Cardiac muscle cell (in vitro differentiated cells and primary cell): ENCODE results near the gene DNAH8. TPM values are rescaled to one million over a fixed set of nuclear protein-coding genes. Genes with fewer than 3 reads are reported as not detected.
A peak's percentile ranks its signal among the peaks of the same experiment; 100 is the strongest.

Experiments used
- DNase-seq, 2 donors: peaks; one replicate each; pipeline versions ENCODE4 v3.0.0 to v3.0.0-alpha.2; 2010 to 2017; ENCODE audit warnings: low read depth in 1 of 2, low spot score in 1 of 2
- H3K27ac ChIP-seq: fragments of 200-600 bp; sonication (generic); 2 replicates; pipeline ENCODE4 v1.5.1; 2016
- H3K27me3 ChIP-seq: fragments of 200-600 bp; sonication (generic); 2 replicates; pipeline ENCODE4 v1.6.0; 2016; ENCODE audit warnings: control low read depth
- H3K36me3 ChIP-seq: fragments of 200-600 bp; sonication (generic); 2 replicates; pipeline ENCODE4 v1.5.1; 2016; ENCODE audit warnings: control low read depth
- H3K4me1 ChIP-seq: fragments of 200-600 bp; sonication (generic); 2 replicates; pipeline ENCODE4 v1.8.1; 2017; ENCODE audit warnings: low read depth, mild to moderate bottlenecking, mixed run types
- H3K4me3 ChIP-seq: fragments of 200-600 bp; sonication (generic); 2 replicates; pipeline ENCODE4 v1.5.1; 2016; ENCODE audit warnings: mild to moderate bottlenecking
- H3K9me3 ChIP-seq: fragments of 200-600 bp; sonication (generic); 2 replicates; pipeline ENCODE4 v1.5.1; 2017; ENCODE audit warnings: low read depth, mild to moderate bottlenecking, control low read depth
- polyA plus RNA-seq: library from polyadenylated mRNA; unstranded; fragments of >200 nt; fragmentation: Nextera tagmentation; extraction: Ambion mirVana; gene quantifications from 2 replicates; pipeline ENCODE4 v1.2.1, GENCODE V29; 2016
- total RNA-seq: library from RNA; depleted of rRNA; stranded (reverse); fragments of >200 nt; gene quantifications from 2 replicates; pipeline ENCODE4 v1.2.3, GENCODE V29; 2016
- TF ChIP-seq, protein P1 (sequence below): IDR thresholded peaks from 2 replicates; pipeline ENCODE4 v1.5.1; 2012; ENCODE audit warnings: low read depth, mild to moderate bottlenecking, low read length

The DNAH8 gene
- total and polyA plus RNA-seq, 2 experiments from 2014 or later: not detected

DNA sequence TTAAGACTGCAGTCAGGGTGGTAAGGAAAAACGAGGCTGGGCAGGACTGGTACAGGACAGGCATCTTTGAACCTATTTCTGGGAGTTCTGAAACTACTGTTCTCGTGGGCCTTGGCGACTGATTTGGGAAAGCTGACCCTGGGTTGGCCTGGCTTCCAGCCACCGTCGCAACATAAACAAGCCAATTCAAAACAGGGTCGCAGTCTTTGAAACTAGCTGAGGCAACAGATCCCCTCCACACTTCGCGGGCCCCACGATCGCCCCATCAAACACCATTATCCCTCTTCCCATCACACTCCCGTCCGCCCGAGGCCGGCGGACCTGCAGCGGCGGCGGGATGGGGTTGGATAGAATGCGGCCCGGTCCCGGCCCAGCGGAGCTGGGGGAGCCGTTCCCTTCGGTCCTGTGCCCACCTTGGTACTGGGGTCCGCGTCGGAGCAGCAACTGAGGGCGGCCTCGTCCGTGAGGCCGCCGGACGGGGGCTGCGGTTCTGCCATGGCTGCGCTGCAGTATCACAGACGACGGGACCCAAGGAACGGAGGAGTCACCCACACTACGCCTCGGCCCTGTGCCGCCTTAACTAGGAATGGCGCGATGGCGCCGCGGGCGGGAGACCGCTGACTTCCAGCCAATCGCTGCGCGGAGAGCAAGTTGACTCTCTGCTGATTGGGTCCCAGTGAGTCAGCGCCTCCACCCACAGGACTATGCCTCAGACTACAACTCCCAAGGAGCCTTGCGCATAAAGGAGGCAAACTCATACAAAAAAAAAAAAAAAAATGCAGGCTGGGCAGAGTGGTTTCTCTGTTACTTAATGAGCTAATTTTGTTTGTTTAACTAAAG is 12.3 kb upstream of the DNAH8 start, which contains the start of gene GLO1:
TSS of gene GLO1 (minus strand) at position 588 of the 840 bp plus-strand sequence. CDS start at position 497, 91 bp downstream.
- Histone ChIP-seq H3K27me3 (no peaks in the 10 kb centered on the region), H3K4me3 (peak within 1 kb of the TSS; percentile 77), H3K36me3 (no peaks in the 10 kb centered on the region), H3K27ac (peak within 1 kb of the TSS; percentile 89), H3K9me3 (no peaks in the 10 kb centered on the region), H3K4me1 (no peaks in the 10 kb centered on the region)
- TF ChIP-seq, protein P1, sequence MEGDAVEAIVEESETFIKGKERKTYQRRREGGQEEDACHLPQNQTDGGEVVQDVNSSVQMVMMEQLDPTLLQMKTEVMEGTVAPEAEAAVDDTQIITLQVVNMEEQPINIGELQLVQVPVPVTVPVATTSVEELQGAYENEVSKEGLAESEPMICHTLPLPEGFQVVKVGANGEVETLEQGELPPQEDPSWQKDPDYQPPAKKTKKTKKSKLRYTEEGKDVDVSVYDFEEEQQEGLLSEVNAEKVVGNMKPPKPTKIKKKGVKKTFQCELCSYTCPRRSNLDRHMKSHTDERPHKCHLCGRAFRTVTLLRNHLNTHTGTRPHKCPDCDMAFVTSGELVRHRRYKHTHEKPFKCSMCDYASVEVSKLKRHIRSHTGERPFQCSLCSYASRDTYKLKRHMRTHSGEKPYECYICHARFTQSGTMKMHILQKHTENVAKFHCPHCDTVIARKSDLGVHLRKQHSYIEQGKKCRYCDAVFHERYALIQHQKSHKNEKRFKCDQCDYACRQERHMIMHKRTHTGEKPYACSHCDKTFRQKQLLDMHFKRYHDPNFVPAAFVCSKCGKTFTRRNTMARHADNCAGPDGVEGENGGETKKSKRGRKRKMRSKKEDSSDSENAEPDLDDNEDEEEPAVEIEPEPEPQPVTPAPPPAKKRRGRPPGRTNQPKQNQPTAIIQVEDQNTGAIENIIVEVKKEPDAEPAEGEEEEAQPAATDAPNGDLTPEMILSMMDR: no peak
- peak; percentile 98 to 99 for DNase-seq

DNA sequence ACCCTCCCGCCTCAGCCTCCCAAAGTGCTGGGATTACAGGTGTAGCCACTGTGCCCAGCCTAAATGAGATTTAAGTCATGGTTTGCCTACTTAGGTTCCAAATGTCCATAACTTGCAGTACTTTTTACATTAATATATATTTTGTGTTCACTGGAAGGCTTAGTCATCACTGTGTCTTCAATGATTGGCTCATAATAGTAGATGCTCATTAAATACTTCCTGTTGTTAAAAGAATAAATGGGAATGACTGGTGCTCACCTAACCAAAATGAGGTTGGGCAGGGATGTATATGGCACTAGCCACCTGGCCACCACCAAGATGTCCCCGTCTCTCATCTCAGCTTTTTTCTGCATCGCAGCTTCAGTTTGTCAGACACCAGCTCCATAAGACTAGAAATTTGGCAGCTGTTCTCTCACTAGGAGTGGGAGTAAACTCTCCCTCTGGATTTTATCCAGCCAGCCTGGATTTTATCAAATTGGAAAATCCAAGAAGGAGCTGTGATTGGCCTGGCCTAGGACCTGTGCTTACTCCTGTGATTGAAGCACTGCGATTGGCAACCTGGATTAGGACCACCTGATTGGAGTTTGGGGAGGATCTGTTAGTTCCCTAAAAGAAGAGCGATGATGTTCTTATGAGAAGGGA is 11.0 kb upstream of the DNAH8 start:
- Histone ChIP-seq H3K27ac (no peak overlapping the region), H3K4me3 (no peak overlapping the region), H3K9me3 (no peaks in the 10 kb centered on the region), H3K27me3 (no peaks in the 10 kb centered on the region), H3K4me1 (no peaks in the 10 kb centered on the region), H3K36me3 (no peaks in the 10 kb centered on the region)
- peak in 1 of 2 donors; percentile 36 for DNase-seq
- TF ChIP-seq, protein P1: no peak

DNA sequence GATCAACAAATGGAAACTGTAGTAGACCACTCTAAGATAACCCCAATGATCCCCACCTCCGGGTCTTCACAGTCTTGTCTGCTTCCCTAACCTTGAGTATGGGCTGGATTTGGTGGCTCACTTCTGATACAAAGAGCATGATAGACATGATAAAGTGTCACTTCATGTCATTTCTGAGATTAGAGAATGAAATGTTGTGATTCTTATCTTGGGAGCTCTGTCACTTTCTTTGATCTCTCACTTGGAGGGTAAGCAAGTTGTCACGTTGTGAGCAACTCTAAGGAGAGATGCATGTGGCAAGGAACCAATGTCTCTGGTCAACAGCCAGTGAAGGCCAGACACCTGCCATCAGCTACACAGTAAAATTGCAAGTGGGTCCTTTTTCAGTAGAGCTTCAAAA is 9.2 kb upstream of the DNAH8 start:
- Histone ChIP-seq H3K36me3 (no peaks in the 10 kb centered on the region), H3K9me3 (no peaks in the 10 kb centered on the region), H3K27ac (no peak overlapping the region), H3K27me3 (no peaks in the 10 kb centered on the region), H3K4me1 (no peaks in the 10 kb centered on the region), H3K4me3 (no peak overlapping the region)
- DNase-seq: no peak
- TF ChIP-seq, protein P1: no peak

DNA sequence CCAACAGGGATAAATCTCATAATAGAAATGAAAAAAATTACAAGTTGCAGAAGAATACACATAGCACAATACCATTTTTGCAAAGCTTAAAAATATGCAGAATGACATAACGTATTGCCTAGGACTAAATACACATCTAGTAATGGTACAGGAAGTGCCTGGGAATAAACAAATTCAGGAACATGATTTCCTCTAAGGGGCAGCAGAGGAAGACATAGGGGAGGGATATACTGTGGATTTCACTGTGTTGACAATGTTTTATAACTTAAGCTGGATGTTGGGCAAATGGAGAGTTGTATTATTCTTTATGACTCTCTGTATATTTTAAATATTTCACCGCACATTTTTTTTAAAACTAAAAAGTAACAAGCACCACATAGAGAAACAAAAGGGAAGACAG is 6.6 kb upstream of the DNAH8 start:
- TF ChIP-seq, protein P1: no peak
- DNase-seq: no peak
- Histone ChIP-seq H3K27ac (no peak overlapping the region), H3K27me3 (peaks cover 18% of the 10 kb centered on the region), H3K4me1 (no peaks in the 10 kb centered on the region), H3K9me3 (no peaks in the 10 kb centered on the region), H3K4me3 (no peak overlapping the region), H3K36me3 (no peaks in the 10 kb centered on the region)

DNA sequence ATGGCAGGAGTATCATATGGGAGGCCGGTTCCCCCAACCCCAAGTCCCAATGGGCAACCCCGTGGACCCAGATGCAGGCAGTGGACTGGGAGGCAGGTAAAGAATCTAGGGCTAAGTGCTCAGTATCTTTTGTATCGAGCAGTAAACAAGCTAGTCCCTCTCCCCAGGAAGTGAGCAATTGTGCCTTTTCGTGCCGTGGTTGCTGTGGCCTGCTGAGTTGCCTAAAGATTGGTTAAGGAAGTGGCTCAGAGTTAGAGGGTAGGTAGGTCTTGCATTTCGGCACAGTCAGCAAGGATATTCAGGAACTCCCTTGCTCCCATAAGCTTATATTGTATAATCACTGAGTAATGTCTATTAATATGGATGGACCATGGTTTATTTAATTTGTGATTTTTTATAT is 1.3 kb upstream of the DNAH8 start:
- Histone ChIP-seq H3K9me3 (no peaks in the 10 kb centered on the region), H3K4me1 (peaks cover 5% of the 10 kb centered on the region), H3K27me3 (peaks cover 56% of the 10 kb centered on the region), H3K27ac (no peak overlapping the region), H3K36me3 (no peaks in the 10 kb centered on the region), H3K4me3 (no peak overlapping the region)
- no peak for DNase-seq
- TF ChIP-seq, protein P1: no peak
